Tibial nerve (tissue), 4 donors: ENCODE data around the gene RWDD2A.

Experiments used
- EP300 ChIP-seq, 2 donors: sonication (generic); formaldehyde crosslinking; IDR thresholded peaks; one replicate each; pipeline ENCODE4 v1.6.1; 2017; ENCODE audit warnings: antibody characterized with exemption in 2 of 2, mild to moderate bottlenecking in 1 of 2
- POLR2A ChIP-seq, 2 donors: fragments of 450-650 bp; IDR thresholded peaks; one replicate each; pipeline ENCODE4 v1.6.1; 2017; ENCODE audit warnings: antibody characterized with exemption in 2 of 2, mild to moderate bottlenecking in 2 of 2, moderate library complexity in 2 of 2
- TF ChIP-seq, protein P1 (sequence below), 5 experiments: fragments of 200-600 bp in 3 of 5; fragments of 450-650 bp in 2 of 5; sonication (generic) in 3 of 5; IDR thresholded peaks; one replicate each; pipeline ENCODE4 v1.5.1; 2016 to 2019; ENCODE audit warnings: antibody characterized with exemption in 5 of 5, mild to moderate bottlenecking in 3 of 5, moderate library complexity in 2 of 5

DNA sequence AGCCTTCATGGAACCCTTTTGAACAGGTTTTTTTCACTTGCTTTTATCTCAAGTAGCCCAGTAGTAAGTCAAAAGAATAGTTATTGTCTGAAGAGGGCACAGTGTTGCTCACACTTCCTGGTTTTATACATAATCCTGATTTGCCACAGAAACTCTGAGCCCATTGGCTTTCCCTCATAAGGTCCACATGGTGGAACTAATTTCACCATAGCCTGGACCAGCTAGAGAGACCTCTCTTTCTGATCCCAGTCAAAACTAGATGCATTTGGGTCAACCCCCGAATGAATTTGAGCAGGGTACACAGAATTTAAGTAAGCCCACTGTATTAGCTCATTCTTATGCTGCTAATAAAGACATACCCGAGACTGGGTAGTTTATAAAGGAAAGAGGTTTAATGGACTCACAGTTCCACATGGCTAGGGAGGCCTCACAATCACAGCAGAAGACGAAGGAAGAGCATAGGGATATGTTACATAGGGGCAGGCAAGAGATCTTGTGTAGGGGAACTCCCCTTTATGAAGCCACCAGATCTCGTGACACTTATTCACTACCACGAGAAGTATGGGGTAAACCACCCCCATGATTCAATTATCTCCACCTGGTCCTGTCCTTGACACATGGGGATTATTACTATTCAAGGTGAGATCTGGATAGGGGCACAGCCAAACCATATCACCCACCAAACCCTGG is 6.2 kb downstream of the RWDD2A start:
- TF ChIP-seq POLR2A (IDR thresholded peaks at IDR 0.05): no peak
- TF ChIP-seq, protein P1, sequence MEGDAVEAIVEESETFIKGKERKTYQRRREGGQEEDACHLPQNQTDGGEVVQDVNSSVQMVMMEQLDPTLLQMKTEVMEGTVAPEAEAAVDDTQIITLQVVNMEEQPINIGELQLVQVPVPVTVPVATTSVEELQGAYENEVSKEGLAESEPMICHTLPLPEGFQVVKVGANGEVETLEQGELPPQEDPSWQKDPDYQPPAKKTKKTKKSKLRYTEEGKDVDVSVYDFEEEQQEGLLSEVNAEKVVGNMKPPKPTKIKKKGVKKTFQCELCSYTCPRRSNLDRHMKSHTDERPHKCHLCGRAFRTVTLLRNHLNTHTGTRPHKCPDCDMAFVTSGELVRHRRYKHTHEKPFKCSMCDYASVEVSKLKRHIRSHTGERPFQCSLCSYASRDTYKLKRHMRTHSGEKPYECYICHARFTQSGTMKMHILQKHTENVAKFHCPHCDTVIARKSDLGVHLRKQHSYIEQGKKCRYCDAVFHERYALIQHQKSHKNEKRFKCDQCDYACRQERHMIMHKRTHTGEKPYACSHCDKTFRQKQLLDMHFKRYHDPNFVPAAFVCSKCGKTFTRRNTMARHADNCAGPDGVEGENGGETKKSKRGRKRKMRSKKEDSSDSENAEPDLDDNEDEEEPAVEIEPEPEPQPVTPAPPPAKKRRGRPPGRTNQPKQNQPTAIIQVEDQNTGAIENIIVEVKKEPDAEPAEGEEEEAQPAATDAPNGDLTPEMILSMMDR (IDR thresholded peaks at IDR 0.05): no peak
- TF ChIP-seq EP300 (IDR thresholded peaks at IDR 0.05): no peak
